HG02571 (cell line): ENCODE measurements around the gene ABCB11.
"Not testable (repeated sequence)": the region's sequence is repeated elsewhere in the genome, so short reads cannot be mapped to it uniquely, and the experiment has no call there.

Source experiments
- ATAC-seq: cut with Tn5 transposase; IDR thresholded peaks from one replicate; pipeline ENCODE4 v1.9.1; 2021; ENCODE audit warnings: mild to moderate bottlenecking, moderate library complexity; ENCODE audit not compliant: unreplicated experiment

ABCB11 gene

DNA sequence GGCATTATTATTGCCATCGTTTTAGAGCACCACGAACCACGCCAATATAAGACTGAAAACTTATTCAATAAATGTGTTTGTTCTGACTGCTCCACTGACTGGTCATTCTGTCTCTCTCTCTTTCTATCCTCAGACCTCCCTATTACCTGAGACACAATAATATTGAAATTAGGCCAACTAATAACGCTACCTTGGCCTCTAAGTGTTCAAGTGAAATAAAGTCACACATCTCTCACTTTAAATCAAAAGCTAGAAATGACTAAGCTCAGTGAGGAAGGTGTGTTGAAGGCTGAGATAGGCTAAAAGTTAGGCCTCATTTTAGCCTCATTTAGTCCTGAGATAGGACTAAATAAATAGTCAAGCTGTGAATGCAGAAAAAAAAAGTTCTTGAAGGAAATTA is 91.2 kb downstream of the ABCB11 start:
- peak; percentile 82 for ATAC-seq

DNA sequence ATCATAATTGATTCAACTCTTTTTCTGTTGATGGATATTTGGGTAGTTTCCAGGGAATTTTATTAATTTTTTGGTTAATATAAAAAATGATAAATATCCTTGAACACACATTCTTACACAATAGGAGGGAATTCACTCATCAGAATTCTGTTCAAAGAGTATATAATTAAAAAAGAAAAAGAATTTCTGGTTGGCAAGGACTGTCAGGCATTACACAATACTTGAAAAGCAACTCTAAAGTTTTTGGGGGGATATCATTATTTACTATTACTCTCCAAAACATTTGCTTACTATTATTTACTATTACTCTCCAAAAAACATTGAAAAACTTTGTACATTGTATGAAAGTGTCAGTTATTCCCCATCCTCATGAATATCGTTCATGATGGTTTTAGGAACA is 92.1 kb downstream of the ABCB11 start:
- ATAC-seq: no peak

DNA sequence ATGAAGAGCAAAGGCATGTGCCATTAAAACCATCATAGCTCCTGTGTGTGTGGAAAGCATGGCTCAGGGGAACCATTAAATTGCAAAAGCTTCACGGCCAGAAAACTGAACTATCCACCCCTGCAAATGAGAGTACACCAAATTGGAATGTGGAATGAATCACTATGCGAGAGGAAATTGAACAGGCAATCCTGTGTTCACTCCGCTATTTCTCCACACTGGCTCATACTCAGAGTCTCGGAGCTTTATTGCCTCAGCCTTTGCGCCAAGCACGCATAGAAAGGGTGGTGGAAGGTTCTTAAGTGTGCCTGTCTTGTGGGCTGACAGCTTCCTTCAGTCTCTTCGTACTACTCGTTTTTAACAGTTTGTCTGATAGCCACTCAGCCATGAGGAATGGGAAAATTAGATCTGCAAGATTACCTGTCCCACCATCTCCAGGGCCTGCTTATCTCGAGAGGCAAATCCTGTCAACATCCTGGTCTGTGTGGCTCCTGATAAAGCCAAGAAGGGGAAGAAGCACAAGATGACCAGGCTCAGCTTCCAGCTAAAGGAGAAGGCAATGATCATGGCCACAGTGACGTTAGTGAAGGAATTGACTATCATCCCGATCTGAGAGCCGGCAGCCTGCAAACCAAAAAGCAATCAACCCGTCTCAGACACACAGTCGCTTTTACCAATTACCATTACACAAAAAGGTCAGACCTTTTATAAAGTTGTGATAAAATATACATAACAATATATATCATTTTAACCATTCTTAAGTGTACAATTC is 95.1 kb downstream of the ABCB11 start:
- ATAC-seq: no peak

DNA sequence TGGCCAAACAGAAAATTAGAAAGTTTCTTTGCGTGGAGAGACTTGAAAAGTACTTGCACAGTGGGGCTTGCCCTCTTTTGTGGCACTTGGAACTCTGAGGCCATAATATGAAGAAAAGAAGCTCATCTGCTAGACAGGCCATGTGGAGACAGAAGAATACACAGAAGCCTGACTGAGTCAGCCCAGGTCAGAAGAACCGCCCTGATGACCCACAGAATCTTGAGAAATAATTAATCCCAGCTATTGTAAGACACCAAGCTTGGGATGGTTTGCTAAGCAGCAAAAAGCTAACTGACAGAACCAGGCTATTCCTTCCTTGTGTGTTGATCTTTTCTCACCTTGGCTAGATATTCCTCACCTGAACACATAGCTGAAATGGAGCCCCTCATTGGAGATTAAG is 96.3 kb downstream of the ABCB11 start:
- ATAC-seq: no peak

DNA sequence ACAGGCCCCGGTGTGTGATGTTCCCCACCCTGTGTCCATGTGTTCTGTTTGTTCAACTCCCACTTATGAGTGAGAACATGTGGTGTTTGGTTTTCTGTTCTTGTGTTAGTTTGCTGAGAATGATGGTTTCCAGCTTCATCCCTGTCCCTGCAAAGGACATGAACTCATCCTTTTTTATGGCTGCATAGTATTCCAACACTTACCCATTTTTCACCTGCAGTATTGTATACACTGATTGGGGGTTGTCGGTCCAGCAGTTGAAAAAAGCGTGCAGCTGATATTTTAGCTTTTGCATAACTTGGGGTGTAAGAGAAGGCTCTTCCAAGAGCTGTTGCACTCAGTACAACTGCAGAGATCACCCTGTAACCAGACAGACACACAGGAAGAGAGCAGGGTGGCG is 99.0 kb downstream of the ABCB11 start:
- not testable (repeated sequence) for ATAC-seq

DNA sequence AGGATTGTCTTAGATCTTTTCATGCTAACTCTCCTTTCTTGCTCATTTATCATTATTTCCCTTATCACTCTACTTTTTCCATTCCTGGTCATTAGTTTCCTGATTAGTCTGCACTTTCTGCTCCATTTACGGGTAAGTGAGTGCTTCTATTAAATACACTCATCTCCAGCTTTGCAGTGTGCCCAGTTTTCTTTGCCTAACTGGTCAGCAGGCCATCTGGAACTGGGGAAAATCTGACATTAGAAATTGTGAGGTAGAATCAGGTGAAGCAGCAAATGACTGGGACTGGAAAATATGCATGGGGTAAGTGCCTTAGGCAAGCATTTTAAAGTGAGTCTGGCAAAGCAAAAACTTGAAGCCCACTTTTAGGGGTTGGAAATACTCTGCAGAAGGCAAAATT is 100.9 kb downstream of the ABCB11 start:
- ATAC-seq: no peak

DNA sequence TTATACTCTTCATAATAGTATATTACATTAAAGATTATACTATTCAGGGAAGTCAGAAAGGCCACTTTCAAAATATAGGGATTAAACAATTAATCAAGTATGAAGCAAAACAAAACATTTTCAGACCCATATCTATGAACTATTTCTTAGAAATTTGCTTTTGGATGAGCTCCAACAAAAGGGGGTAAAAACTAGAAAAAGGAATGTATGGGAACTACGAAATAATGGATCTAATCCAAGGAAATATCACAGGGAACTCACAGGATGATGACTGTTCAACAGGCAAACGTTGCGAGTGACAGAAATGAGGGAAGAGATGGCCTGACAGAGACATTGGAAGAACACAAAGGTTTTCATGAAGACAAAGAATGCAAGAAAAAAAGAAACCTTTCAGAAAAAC is 102.1 kb downstream of the ABCB11 start:
- ATAC-seq: no peak

DNA sequence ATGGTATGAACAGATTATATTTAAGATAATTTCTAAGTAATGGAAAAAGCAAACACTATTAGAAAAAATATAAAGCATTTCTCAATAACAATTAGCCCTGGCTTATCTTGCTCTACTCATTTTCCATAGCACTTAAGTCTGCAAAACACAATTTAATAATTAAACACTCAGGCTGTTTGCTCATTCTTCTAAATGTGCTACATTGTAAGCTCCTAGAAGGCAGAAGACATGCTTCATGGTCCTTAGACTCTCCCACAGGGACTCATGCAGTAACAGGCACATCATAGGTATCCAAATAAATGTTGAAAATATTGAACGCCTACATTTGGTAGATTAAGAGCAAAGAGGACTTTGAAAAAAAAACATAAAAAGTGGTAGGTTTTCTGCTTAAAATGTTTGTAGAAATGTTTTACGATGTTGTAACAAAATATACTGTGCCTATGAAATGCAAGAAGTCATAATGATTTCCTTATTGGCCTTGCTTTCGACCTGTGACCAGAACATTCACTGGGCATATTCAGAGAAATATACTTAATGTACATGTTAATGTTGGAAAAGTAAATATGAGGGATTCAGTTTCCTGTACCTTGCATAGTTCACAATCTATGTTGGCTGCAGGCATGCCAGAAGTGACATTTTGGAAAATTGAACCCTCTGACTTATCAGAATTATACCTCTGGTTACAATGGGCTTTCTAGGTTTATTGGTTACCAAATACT is 102.9 kb downstream of the ABCB11 start:
- ATAC-seq: no peak

DNA sequence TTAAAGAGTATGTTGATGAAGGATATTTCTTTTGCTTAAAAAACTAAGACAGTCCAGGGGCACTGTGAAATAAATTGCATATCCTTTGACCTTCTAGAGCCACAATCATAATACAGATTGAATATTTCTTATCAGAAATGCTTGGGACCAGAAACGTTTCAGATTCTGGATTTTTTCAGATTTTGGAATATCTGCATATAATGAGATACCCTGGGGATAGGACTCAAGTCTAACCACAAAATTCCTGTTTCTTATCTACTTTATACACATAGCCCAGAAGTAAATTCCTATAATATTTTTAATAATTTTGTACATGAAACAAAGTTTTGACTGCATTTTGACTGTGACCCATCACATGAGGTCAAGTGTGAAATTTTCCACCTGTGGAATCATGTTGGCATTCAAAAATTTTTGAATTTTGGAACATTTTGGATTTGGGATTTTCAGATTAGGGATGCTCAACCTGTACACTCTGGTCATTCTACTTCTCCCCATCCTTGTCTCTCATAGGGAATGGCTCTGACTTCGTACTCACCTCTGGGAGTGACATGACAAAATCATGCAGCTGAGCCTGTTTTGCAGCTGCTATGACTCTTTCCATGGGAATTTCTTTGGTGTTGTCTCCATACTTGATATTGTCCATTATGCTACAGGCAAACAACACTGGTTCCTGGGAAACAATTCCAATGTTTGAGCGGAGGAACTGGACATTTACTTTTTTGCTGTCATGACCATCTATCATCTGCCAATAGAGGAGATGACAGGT is 104.3 kb downstream of the ABCB11 start:
- ATAC-seq: no peak

DNA sequence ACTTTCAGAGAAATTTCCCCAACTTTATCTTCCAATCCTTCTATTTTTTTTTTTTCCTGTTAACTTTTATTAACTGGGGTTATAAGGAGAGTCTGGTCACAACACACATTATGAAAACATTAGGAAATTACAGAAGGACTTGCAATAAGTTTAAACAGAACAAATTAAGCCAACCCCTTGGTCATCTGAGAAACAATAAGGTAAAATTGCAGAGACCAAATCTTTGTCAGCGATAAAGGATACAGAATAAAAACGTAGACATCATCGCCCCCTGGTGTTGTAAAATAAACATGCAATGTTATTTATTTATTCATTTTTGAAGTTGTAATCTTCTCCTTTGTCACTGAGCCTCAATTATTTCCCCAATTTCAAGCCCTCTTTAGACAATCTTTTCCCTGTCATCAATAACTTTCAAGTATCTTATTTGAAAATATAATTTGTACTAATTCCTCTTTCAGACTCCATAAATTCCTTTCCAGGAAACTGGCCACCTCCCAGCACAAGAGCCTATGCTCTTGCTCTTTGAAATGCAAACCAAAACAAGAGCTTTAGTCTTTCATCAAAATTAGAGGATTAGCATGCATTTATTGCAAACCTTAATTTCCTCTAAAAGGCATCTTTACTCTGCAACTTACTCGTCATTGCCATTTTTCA is 110.5 kb downstream of the ABCB11 start:
- ATAC-seq: no peak

DNA sequence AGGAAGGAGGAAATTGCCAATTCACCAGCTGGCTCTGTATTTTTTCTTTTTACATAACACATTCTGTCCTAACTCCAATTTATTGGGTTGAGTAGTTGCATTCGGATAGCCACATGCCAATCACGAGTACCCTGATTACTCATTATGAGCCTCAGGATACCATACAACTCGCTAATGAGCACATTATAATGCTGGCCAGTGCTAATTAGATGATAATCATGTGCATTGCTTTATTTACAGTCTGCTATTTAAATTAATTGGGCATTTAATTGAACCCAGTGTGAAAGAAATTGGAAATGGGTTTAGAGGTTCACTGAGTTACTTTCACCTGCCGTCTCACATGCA is 114.8 kb downstream of the ABCB11 start:
- ATAC-seq: no peak

DNA sequence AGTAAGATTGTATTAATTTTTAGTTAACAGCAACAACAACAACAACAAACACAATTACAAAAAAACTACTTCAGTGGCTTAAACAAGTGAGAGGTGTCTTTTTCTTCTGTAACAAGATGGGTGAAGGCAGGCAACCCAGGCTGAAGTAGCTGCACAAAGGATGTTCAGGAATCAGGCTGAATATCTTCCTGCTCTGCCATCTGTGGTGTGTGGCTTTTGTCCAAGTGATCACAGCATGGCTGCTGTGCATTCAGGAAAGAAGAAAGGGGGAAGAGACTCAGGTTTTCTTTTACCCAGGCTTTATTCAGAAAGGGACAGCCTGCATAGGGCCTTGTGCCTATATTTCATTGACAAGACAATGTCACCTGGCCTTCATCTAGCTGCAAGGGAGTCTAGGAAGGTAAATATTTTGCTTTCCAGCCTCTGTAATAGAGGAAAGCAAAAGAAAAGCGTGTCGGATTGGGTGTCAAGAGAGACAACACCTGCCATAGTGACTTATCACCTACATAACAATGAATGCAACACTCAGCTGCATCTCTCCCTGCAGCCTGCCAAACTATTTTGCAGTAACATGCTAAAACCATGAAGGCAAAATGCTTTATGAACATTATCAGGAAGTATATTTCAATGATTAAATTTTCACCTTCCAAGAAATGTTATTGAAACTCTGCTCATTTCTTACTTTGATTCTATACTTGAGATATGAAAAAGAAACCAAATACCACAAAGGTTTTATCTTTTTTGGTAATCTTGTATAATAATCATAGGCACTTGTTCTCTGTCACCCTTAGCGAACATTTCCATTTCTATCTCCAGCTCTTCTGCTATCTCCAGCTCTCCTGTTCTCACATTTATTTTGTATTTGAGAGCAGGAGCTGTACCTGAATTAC is 115.4 kb downstream of the ABCB11 start:
- no peak for ATAC-seq

DNA sequence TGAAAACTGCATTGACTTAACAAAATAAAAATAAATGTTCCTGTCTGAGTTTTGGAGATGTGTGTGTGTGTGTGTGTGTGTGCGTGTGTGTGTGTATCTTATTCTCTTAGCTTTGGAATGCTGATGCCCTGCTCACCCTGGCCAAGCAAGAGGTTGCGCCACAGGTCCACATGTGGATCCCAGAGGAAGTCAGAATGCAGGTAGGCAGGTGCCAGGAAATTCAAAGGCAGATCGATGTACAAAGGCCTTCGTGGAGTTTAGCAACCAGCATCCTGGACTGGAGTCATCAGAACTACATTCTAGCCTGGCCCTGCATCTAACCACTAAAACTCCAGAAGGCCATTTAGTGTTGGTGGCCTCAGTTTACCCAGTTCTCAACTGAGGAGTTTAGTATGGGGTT is 117.6 kb downstream of the ABCB11 start:
- ATAC-seq: no peak

DNA sequence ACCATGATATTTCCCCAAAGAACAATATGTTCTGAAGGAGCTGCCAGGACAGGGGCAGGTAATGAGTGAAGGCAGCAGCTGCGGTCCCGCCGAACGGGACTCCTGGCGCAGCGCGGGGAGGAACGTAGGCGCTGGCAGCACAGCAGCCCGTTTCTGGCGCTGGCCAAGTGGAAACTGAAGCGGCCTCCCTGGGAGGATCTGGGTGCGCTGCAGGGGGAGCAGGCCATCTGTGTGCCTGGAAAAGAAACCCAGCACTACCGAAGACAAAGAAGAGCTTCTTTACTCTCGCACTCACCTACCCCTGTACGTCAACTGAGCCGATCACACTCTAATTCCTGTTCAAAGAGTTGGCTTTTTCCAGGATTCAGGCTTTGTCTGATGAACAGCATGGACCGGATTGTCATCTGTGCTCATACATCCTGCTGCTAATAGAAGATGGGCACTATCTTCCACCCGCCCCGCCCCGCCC is 118.2 kb downstream of the ABCB11 start:
- ATAC-seq: no peak

DNA sequence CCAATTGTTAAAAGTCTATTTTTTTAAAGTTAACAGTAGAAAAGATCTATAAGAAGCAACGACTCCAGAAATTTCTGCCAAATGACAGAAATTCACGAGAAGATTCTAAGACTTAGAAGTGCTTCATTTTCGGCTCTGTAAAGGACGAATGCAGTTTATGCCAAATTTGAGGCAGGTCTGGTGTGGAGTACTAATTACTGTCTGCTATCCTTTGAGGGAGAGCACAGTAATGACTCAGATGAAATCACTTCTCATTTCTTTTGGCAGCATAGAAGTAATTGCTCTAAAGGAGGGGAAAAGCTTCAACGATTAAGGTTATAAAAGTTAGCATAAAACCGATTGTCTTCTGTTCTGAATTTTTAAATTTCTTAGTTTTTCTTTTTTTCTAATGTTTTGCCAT is 118.7 kb downstream of the ABCB11 start:
- ATAC-seq: no peak

DNA sequence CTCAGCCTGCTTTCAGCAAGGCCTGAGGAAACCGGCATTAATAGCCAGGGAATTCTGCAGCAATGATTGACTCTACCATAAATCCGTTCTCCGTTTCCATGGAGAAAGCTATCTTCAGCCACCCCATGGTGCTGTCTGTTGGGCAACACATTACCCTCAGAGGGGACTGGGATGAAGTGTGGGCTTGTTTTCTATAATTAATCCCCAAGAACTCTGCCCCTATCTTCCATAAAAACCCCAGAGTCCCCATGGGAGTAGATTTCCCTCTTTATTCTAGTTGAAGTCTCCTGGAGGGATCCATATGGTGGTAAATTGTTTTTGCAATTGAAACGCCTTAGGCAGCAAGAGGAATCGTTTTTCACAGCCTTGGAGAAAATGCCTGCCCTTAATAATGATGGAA is 120.8 kb downstream of the ABCB11 start:
- ATAC-seq: no peak

DNA sequence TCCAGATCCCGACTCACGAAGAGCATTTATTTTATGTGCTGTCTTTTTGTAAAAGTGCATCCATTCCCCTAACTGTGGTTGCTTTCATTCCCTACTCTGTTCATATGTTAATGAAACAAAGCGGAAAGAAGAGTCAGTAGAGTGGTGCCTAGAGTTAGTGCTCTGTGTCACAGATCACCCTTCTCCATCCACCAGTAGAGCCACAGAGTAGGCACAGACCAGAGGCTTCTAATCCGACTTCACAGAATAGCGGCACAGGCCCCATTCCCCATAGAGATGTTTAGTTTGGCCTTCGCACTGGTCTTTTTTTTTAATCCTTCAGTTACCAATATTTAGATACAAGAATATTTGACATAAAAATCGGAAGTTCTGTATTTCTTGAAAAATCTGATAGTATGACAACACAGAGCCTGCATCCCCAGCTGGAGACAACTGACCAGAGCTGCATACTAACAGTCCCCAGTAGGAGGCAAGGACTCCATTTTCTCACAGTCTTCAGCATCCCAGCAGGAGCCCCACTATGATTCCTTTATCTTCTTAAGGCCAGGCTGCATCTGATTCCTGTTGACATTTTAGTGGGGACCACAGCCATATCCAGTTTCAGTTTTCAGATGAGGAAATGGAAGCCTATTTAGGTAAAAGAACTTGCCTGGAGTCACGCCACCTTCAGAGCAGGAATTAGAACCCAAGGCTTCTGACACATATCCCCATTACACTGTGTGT is 123.0 kb downstream of the ABCB11 start:
- ATAC-seq: no peak

DNA sequence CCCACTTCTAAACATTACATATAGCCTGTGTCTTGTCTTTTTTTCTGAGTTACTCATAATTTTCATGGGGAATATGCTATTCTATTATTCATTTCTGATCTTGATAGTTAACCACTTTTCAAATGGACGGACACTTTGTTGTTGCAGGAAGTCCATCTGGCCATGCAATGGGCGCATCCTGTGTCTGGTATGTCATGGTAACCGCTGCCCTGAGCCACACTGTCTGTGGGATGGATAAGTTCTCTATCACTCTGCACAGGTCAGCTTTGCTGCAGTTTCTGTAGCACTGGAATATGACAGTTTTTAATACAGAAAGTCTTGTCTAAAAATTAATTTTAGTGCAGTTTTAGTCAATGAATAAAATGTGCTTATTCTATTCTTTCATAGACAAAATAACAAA is 126.8 kb downstream of the ABCB11 start:
- ATAC-seq: no peak

DNA sequence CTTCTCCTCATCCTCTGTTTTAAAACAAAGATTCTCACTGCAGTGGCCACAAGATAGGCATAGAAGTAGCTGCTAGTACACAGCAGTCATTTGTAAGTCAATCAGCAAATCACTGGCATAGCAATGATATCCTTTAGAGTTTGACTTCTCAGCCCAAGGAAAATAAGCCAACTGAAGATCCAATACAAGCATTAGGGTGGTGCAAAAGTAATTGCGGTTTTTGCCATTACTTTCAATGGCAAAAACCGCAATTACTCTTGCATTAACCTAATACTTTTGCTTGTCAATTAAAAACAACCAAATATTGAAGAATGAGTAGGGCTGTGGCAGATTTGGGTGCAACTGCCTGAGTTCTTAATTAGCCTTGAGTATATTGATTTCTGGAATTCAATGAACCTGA is 127.2 kb downstream of the ABCB11 start:
- no peak for ATAC-seq

DNA sequence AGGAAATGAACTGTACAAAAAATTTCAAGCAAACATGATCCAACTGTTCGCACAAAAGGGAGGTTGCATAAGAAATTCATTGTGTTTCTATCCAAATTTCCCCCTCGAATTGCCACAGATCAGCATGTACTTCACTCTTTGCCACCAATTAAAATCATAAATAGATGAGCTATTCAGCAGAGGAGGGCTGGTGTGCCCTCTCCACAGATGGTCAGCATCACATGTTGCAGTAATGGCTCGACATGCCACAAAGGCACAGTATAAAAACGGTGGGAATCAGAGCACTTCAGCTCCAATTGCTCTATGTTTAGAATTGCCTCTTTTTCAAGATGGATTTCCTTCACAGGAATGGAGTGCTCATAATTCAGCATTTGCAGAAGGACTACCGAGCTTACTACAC is 130.1 kb downstream of the ABCB11 start, which contains the start of gene G6PC2:
Gene G6PC2 (plus strand): TSS at position 289 of the 400 bp plus-strand sequence. CDS start 41 bp downstream, at position 330.
- no peak for ATAC-seq
